PC-9 (cell line): ENCODE results near the gene DHRSX. TPM values are rescaled to one million over a fixed set of nuclear protein-coding genes. Genes with fewer than 3 reads are reported as not detected.

ENCODE experiments used
- BruUV-seq: library from RNA; stranded (reverse); fragments of 400-500 nt; replicated peaks from 2 replicates; lab custom pipeline; 2021; lab: Mats Ljungman, UMichigan
- CTCF ChIA-PET: fragments of 300-600 bp; sonication (Branson Sonifier 250); formaldehyde crosslinking; loops from one replicate; lab custom pipeline; 2022; ENCODE audit warnings: antibody characterized with exemption; lab: Charles Lee
- POLR2A ChIA-PET: fragments of 300-600 bp; sonication (Branson Sonifier 250); formaldehyde crosslinking; loops from one replicate; lab custom pipeline; 2022; ENCODE audit warnings: antibody characterized with exemption; ENCODE audit not compliant: unreplicated experiment; lab: Charles Lee
- DNase-seq, 2 experiments: peaks; one replicate each; pipeline versions ENCODE4 v3.0.0 to v3.0.0-alpha.2; 2015 to 2022; ENCODE audit warnings: mixed read lengths in 1 of 2
- H2AFZ ChIP-seq: fragments of 200-600 bp; sonication (generic); 2 replicates; pipeline ENCODE4 v1.8.1; 2017; ENCODE audit warnings: antibody characterized with exemption
- H3F3A ChIP-seq: fragments of 200-600 bp; sonication (generic); 2 replicates; pipeline ENCODE4 v1.8.1; 2017; ENCODE audit warnings: antibody characterized with exemption, mild to moderate bottlenecking, low read depth; ENCODE audit not compliant: insufficient read depth
- H3K27ac ChIP-seq: fragments of 200-600 bp; sonication (generic); 2 replicates; pipeline ENCODE4 v1.6.1; 2016; ENCODE audit warnings: mixed run types
- H3K27me3 ChIP-seq: fragments of 200-600 bp; sonication (generic); 2 replicates; pipeline ENCODE4 v1.6.1; 2016; ENCODE audit warnings: low read depth, mixed run types; ENCODE audit not compliant: insufficient read depth
- H3K36me3 ChIP-seq: fragments of 200-600 bp; sonication (generic); 2 replicates; pipeline ENCODE4 v1.6.1; 2016; ENCODE audit warnings: low read depth, mixed run types
- H3K4me1 ChIP-seq: fragments of 200-600 bp; sonication (generic); replicated peaks from 2 replicates; pipeline ENCODE4 v1.6.1; 2016; ENCODE audit warnings: mixed run types; ENCODE audit not compliant: insufficient read depth
- H3K4me2 ChIP-seq: fragments of 200-600 bp; sonication (generic); 2 replicates; pipeline ENCODE4 v1.6.1; 2017; ENCODE audit warnings: mixed run types
- H3K4me3 ChIP-seq: fragments of 200-600 bp; sonication (generic); 2 replicates; pipeline ENCODE4 v1.6.1; 2016; ENCODE audit warnings: mixed run types
- H3K79me2 ChIP-seq: fragments of 200-600 bp; sonication (generic); 2 replicates; pipeline ENCODE4 v1.6.1; 2017; ENCODE audit warnings: low read depth, mixed run types
- H3K9me2 ChIP-seq: fragments of 200-600 bp; sonication (generic); 2 replicates; pipeline ENCODE4 v1.8.1; 2017; ENCODE audit warnings: mild to moderate bottlenecking; ENCODE audit not compliant: insufficient read depth
- H3K9me3 ChIP-seq: fragments of 200-600 bp; sonication (generic); 2 replicates; pipeline ENCODE4 v1.8.1; 2016; ENCODE audit warnings: low read depth; ENCODE audit not compliant: insufficient read depth
- H4K20me1 ChIP-seq: fragments of 200-600 bp; sonication (generic); 2 replicates; pipeline ENCODE4 v1.8.1; 2017; ENCODE audit not compliant: insufficient read depth
- CTCF ChIP-seq: fragments of 200-600 bp; sonication (generic); conservative IDR thresholded peaks from 2 replicates; pipeline ENCODE4 v1.6.1; 2017; ENCODE audit warnings: mixed run types, antibody characterized with exemption, mild to moderate bottlenecking, moderate library complexity
- EZH2 ChIP-seq: fragments of 200-600 bp; sonication (generic); IDR thresholded peaks from 2 replicates; pipeline ENCODE4 v1.8.0; 2017; ENCODE audit warnings: antibody characterized with exemption, low read depth
- intact Hi-C: fragments of 100-400 bp; cut with micrococcal nuclease; formaldehyde crosslinking; loops from one replicate; pipeline ENCODE4 v1.10.0; 2022; ENCODE audit not compliant: unreplicated experiment
- total RNA-seq: library from RNA; stranded (reverse); gene quantifications from 2 replicates; pipeline ENCODE4 v1.2.3, GENCODE V29; 2021

The DHRSX gene
- total RNA-seq, 1 experiment from 2014 or later, result 13.2 TPM

- H2AFZ ChIP-seq, result no peak overlapping the region
- no peaks in the 10 kb centered on the region for H3K79me2 ChIP-seq
- no peaks in the 10 kb centered on the region for H3F3A ChIP-seq
- no peaks in the 10 kb centered on the region for H3K9me2 ChIP-seq
- no peak overlapping the region for H3K4me3 ChIP-seq
- no peaks in the 10 kb centered on the region for H3K27me3 ChIP-seq
- no peaks in the 10 kb centered on the region for H3K9me3 ChIP-seq
- no peak overlapping the region for H3K27ac ChIP-seq
- intact Hi-C loops, result no loop called here
- POLR2A ChIA-PET, result no interaction called here
- no peak for DNase-seq
- TF ChIP-seq EZH2 (no peak), CTCF (no peak)
- BruUV-seq, result no TSS peak
- no peak overlapping the region for H3K4me2 ChIP-seq
- H4K20me1 ChIP-seq, result no peaks in the 10 kb centered on the region
- no peaks in the 10 kb centered on the region for H3K4me1 ChIP-seq
- CTCF ChIA-PET, result no interaction called here
- no peaks in the 10 kb centered on the region for H3K36me3 ChIP-seq
Observed at GRCh38 chrX:2264179-2265030, 236.4 kb downstream of the DHRSX start.

GRCh38 chrX:2263203-2263602, 237.6 kb downstream of the DHRSX start:
- Histone ChIP-seq H3K27me3 (no peaks in the 10 kb centered on the region), H3K9me3 (no peaks in the 10 kb centered on the region), H3K4me3 (no peak overlapping the region), H2AFZ (no peak overlapping the region), H3F3A (no peaks in the 10 kb centered on the region), H3K79me2 (no peaks in the 10 kb centered on the region), H3K36me3 (no peaks in the 10 kb centered on the region), H3K4me2 (no peak overlapping the region), H3K27ac (no peak overlapping the region), H3K4me1 (no peaks in the 10 kb centered on the region), H3K9me2 (no peaks in the 10 kb centered on the region), H4K20me1 (no peaks in the 10 kb centered on the region)
- no peak for DNase-seq
- intact Hi-C loops, result no loop called here
- POLR2A ChIA-PET, result no interaction called here
- CTCF ChIA-PET, result no interaction called here
- no peak for TF ChIP-seq EZH2
- TF ChIP-seq CTCF, result no peak
- BruUV-seq, result no TSS peak

GRCh38 chrX:2262668-2263055, 238.1 kb downstream of the DHRSX start:
- Histone ChIP-seq H3K4me1 (no peaks in the 10 kb centered on the region), H3K79me2 (no peaks in the 10 kb centered on the region), H3K27me3 (no peaks in the 10 kb centered on the region), H3K4me2 (no peak overlapping the region), H3K4me3 (no peak overlapping the region), H4K20me1 (no peaks in the 10 kb centered on the region), H3K9me2 (no peaks in the 10 kb centered on the region), H3K27ac (no peak overlapping the region), H3K36me3 (no peaks in the 10 kb centered on the region), H3F3A (no peaks in the 10 kb centered on the region), H3K9me3 (no peaks in the 10 kb centered on the region), H2AFZ (no peak overlapping the region)
- POLR2A ChIA-PET, result no interaction called here
- intact Hi-C loops, result no loop called here
- no peak for DNase-seq
- BruUV-seq, result no TSS peak
- TF ChIP-seq EZH2 (no peak), CTCF (no peak)
- CTCF ChIA-PET, result no interaction called here
